A549 (cell line): ENCODE data around the gene RNF215.

Experiments
- POLR2A ChIP-seq: IDR thresholded peaks from 2 replicates; pipeline ENCODE4 v1.6.1; 2012; ENCODE audit warnings: mild to moderate bottlenecking, low read length
- RAD21 ChIP-seq, 2 experiments: fragments of >200 bp in 1 of 2; sonication (Bioruptor Twin) in 1 of 2; formaldehyde crosslinking in 1 of 2; IDR thresholded peaks in 1 of 2; conservative IDR thresholded peaks in 1 of 2; 2 replicates in 1 of 2; 3 replicates in 1 of 2; pipeline ENCODE4 v1.6.1; 2012 to 2018; ENCODE audit warnings: inconsistent platforms in 1 of 2
- TF ChIP-seq, protein P1 (sequence below): fragments of >200 bp; sonication (Bioruptor Twin); formaldehyde crosslinking; IDR thresholded peaks from 3 replicates; pipeline ENCODE4 v1.5.1; 2016
- TF ChIP-seq, protein P2 (sequence below): IDR thresholded peaks from 2 replicates; pipeline ENCODE4 v1.6.1; 2012

DNA sequence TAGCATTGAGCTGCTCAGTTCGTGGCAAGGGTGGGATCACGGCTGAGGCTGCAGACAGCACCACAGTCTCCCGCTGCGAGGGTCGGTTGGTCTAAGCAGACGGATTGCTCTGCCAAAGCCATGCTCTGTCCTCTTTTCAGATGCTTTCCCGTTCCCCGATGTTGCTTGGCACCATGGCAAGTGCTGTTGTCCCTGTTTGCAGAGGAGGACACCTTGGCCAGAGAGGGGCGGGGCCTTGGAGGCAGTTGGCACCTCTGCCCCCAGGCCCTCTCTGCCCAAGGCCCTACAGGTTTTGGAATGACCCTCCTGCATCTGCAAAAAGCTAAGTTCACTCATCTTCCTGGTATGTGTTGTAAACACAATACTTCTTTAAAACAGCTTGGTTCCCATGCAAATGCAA lies 18.8 kb downstream of the RNF215 start:
- TF ChIP-seq, protein P1, sequence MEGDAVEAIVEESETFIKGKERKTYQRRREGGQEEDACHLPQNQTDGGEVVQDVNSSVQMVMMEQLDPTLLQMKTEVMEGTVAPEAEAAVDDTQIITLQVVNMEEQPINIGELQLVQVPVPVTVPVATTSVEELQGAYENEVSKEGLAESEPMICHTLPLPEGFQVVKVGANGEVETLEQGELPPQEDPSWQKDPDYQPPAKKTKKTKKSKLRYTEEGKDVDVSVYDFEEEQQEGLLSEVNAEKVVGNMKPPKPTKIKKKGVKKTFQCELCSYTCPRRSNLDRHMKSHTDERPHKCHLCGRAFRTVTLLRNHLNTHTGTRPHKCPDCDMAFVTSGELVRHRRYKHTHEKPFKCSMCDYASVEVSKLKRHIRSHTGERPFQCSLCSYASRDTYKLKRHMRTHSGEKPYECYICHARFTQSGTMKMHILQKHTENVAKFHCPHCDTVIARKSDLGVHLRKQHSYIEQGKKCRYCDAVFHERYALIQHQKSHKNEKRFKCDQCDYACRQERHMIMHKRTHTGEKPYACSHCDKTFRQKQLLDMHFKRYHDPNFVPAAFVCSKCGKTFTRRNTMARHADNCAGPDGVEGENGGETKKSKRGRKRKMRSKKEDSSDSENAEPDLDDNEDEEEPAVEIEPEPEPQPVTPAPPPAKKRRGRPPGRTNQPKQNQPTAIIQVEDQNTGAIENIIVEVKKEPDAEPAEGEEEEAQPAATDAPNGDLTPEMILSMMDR, result no peak
- TF ChIP-seq, protein P2, sequence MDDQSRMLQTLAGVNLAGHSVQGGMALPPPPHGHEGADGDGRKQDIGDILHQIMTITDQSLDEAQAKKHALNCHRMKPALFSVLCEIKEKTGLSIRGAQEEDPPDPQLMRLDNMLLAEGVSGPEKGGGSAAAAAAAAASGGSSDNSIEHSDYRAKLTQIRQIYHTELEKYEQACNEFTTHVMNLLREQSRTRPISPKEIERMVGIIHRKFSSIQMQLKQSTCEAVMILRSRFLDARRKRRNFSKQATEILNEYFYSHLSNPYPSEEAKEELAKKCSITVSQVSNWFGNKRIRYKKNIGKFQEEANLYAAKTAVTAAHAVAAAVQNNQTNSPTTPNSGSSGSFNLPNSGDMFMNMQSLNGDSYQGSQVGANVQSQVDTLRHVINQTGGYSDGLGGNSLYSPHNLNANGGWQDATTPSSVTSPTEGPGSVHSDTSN, result no peak
- TF ChIP-seq POLR2A (no peak), RAD21 (conservative IDR thresholded peaks at IDR 0.05 in 1 of 2, IDR thresholded peaks at IDR 0.05 in 1 of 2) (no peak)
